HepG2 (cell line): ENCODE results near the gene TRIM28. TPM values are rescaled to one million over a fixed set of nuclear protein-coding genes. Genes with fewer than 3 reads are reported as not detected.
A peak's percentile ranks its signal among the peaks of the same experiment; 100 is the strongest.

Source experiments
- ATF7-NPFF ChIP-seq: sonication (generic); formaldehyde crosslinking; IDR thresholded peaks from 2 replicates; pipeline ENCODE4 v1.8.1; 2023; ENCODE audit warnings: mild to moderate bottlenecking, low read depth, missing genetic modification reagents, moderate library complexity
- GPBP1L1 ChIP-seq: sonication (generic); formaldehyde crosslinking; IDR thresholded peaks from 2 replicates; pipeline ENCODE4 v1.5.0; 2020; ENCODE audit warnings: mild to moderate bottlenecking, missing genetic modification reagents
- HMG20B ChIP-seq: conservative IDR thresholded peaks from 2 replicates; pipeline ENCODE4 v1.6.1; 2016; ENCODE audit warnings: missing genetic modification reagents, missing compliant biosample characterization
- KAT8 ChIP-seq: IDR thresholded peaks from 2 replicates; pipeline ENCODE4 v1.6.1; 2016; ENCODE audit warnings: missing genetic modification reagents, missing compliant biosample characterization
- NR2F6 ChIP-seq, 2 experiments: IDR thresholded peaks; 2 replicates each; pipeline ENCODE4 v1.6.1; 2016; ENCODE audit warnings: antibody characterized with exemption in 1 of 2, mild to moderate bottlenecking in 1 of 2
- PHF21A ChIP-seq: sonication (generic); formaldehyde crosslinking; IDR thresholded peaks from 2 replicates; pipeline ENCODE4 v1.5.0; 2020; ENCODE audit warnings: mild to moderate bottlenecking, missing genetic modification reagents
- RFX3 ChIP-seq: IDR thresholded peaks from 2 replicates; pipeline ENCODE4 v1.6.1; 2016; ENCODE audit warnings: missing biosample characterization, missing genetic modification reagents
- SMAD1 ChIP-seq: sonication (generic); formaldehyde crosslinking; IDR thresholded peaks from 2 replicates; pipeline ENCODE4 v1.4.0; 2020; ENCODE audit warnings: missing genetic modification reagents, low read depth, mild to moderate bottlenecking, borderline replicate concordance
- ZBTB3 ChIP-seq: sonication (generic); formaldehyde crosslinking; IDR thresholded peaks from 2 replicates; pipeline ENCODE4 v1.4.0; 2020; ENCODE audit warnings: low read depth, mild to moderate bottlenecking, moderate library complexity, missing genetic modification reagents, borderline replicate concordance
- ZFP1 ChIP-seq: IDR thresholded peaks from 2 replicates; pipeline ENCODE4 v1.6.1; 2016
- ZNF280B ChIP-seq: sonication (generic); formaldehyde crosslinking; IDR thresholded peaks from 2 replicates; pipeline ENCODE4 v1.5.0; 2020; ENCODE audit warnings: missing genetic modification reagents, mild to moderate bottlenecking, borderline replicate concordance
- ZNF292 ChIP-seq: sonication (generic); formaldehyde crosslinking; IDR thresholded peaks from 2 replicates; pipeline ENCODE4 v1.8.1; 2022; ENCODE audit warnings: mild to moderate bottlenecking, low read depth, missing genetic modification reagents, borderline replicate concordance
- ZNF503 ChIP-seq: sonication (generic); formaldehyde crosslinking; IDR thresholded peaks from 2 replicates; pipeline ENCODE4 v1.4.0; 2020; ENCODE audit warnings: missing genetic modification reagents
- ZNF629 ChIP-seq: sonication (generic); formaldehyde crosslinking; conservative IDR thresholded peaks from 2 replicates; pipeline ENCODE4 v1.5.0; 2020; ENCODE audit warnings: missing genetic modification reagents
- ZNF687 ChIP-seq: sonication (generic); formaldehyde crosslinking; IDR thresholded peaks from 2 replicates; pipeline ENCODE4 v1.5.1; 2020; ENCODE audit warnings: mild to moderate bottlenecking, missing genetic modification reagents, moderate library complexity
- ZNF7 ChIP-seq: IDR thresholded peaks from 2 replicates; pipeline ENCODE4 v1.6.1; 2016; ENCODE audit warnings: missing biosample characterization, missing genetic modification reagents
- polyA plus RNA-seq, 8 experiments: library from polyadenylated mRNA; depleted of rRNA in 3 of 8; stranded (reverse) in 7 of 8; unstranded in 1 of 8; fragments of >200 nt; fragmentation: Illumina TruSeq in 4 of 8; extraction: Trizol in 4 of 8; gene quantifications; 2 replicates each; pipeline versions ENCODE4 v1.2.1 to v1.2.3, GENCODE V29; 2011 to 2016; ENCODE audit warnings: low read depth in 4 of 8, missing spikeins in 1 of 8, mixed read lengths in 1 of 8; ENCODE audit not compliant: insufficient read depth in 1 of 8
- total RNA-seq, 5 experiments: library from RNA; depleted of rRNA; stranded (reverse); fragments of >200 nt; fragmentation: Illumina TruSeq; extraction: Trizol; gene quantifications; 2 replicates each; pipeline ENCODE4 v1.2.3, GENCODE V29; 2016; ENCODE audit warnings: low read depth in 1 of 5
- TF ChIP-seq, protein P1 (sequence below): sonication (generic); formaldehyde crosslinking; conservative IDR thresholded peaks from 2 replicates; pipeline ENCODE4 v1.8.0; 2022; ENCODE audit warnings: missing genetic modification reagents

Gene TRIM28
- total and polyA plus RNA-seq, 2 of the 13 experiments (the other 11 are each of a cell fraction or from before 2014, with no cell fraction given): 361 to 439 TPM

- TF ChIP-seq GPBP1L1 (no peak), ZNF7 (CRISPR knock-in tag) (no peak), SMAD1 (0 out of 2 replicates have a peak, but pooled peaks have one; percentile 38), ZNF687 (peak; percentile 93), HMG20B (0 out of 2 replicates have a peak, but pooled peaks have one; percentile 20), ZNF292 (CRISPR knock-in tag) (peak; percentile 80), KAT8 (CRISPR knock-in tag) (peak; percentile 69), ZNF629 (CRISPR knock-in tag) (peak; percentile 43; the same call in 1 of the 2 replicates), NR2F6 (IDR thresholded peaks at IDR 0.05) (peak; percentile 72; the same call in 1 of the 2 replicates), NR2F6 (CRISPR knock-in tag; IDR thresholded peaks at IDR 0.05) (peak; percentile 86), ATF7-NPFF (CRISPR knock-in tag) (0 out of 2 replicates have a peak, but pooled peaks have one; percentile 51), ZFP1 (CRISPR knock-in tag) (no peak), ZNF280B (CRISPR knock-in tag) (no peak; the same call in 1 of the 2 replicates), ZBTB3 (CRISPR knock-in tag) (no peak), PHF21A (CRISPR knock-in tag) (peak; percentile 63), ZNF503 (CRISPR knock-in tag) (peak; percentile 57; the same call in 1 of the 2 replicates), RFX3 (CRISPR knock-in tag) (no peak)
- TF ChIP-seq, protein P1, sequence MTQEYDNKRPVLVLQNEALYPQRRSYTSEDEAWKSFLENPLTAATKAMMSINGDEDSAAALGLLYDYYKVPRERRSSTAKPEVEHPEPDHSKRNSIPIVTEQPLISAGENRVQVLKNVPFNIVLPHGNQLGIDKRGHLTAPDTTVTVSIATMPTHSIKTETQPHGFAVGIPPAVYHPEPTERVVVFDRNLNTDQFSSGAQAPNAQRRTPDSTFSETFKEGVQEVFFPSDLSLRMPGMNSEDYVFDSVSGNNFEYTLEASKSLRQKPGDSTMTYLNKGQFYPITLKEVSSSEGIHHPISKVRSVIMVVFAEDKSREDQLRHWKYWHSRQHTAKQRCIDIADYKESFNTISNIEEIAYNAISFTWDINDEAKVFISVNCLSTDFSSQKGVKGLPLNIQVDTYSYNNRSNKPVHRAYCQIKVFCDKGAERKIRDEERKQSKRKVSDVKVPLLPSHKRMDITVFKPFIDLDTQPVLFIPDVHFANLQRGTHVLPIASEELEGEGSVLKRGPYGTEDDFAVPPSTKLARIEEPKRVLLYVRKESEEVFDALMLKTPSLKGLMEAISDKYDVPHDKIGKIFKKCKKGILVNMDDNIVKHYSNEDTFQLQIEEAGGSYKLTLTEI (CRISPR knock-in tag): no peak
Observed at GRCh38 chr19:58511353-58512208, 32.3 kb upstream of the TRIM28 start, which contains the start of gene SLC27A5 (continued).
